SK-N-DZ (cell line): Measurements from ENCODE around the gene EID3.
"Not testable (repeated sequence)": the region's sequence is repeated elsewhere in the genome, so short reads cannot be mapped to it uniquely, and the experiment has no call there.

Experiments
- DNase-seq: peaks from one replicate; pipeline ENCODE4 v3.0.0-alpha.2; 2015; ENCODE audit warnings: low spot score

Gene EID3

GRCh38 chr12:104312202-104312601 is 8.7 kb downstream of the EID3 start:
- DNase-seq, result no peak

GRCh38 chr12:104312654-104313053 is 9.1 kb downstream of the EID3 start:
- no peak for DNase-seq

GRCh38 chr12:104313568-104314241 is 10.2 kb downstream of the EID3 start:
- no peak for DNase-seq

- no peak for DNase-seq
Observed at GRCh38 chr12:104314242-104314614, 10.7 kb downstream of the EID3 start.

- no peak for DNase-seq
Observed at GRCh38 chr12:104315326-104316224, 12.0 kb downstream of the EID3 start.

- DNase-seq, result no peak
Observed at GRCh38 chr12:104316936-104317335, 13.4 kb downstream of the EID3 start.

- DNase-seq, result no peak
Observed at GRCh38 chr12:104317538-104318210, 14.1 kb downstream of the EID3 start.

GRCh38 chr12:104319028-104319427 is 15.5 kb downstream of the EID3 start:
- DNase-seq, result no peak

- DNase-seq, result no peak
Observed at GRCh38 chr12:104319918-104320626, 16.5 kb downstream of the EID3 start.

GRCh38 chr12:104320627-104321024 is 17.1 kb downstream of the EID3 start:
- no peak for DNase-seq

GRCh38 chr12:104321949-104322348 is 18.4 kb downstream of the EID3 start:
- no peak for DNase-seq

GRCh38 chr12:104322533-104322932 is 19.0 kb downstream of the EID3 start:
- DNase-seq, result not testable (repeated sequence)

GRCh38 chr12:104323899-104324298 is 20.4 kb downstream of the EID3 start:
- DNase-seq, result no peak

GRCh38 chr12:104328278-104328677 is 24.7 kb downstream of the EID3 start:
- DNase-seq, result not testable (repeated sequence)

- DNase-seq, result no peak
Observed at GRCh38 chr12:104328790-104329189, 25.3 kb downstream of the EID3 start.

- DNase-seq, result no peak
Observed at GRCh38 chr12:104329707-104330532, 26.4 kb downstream of the EID3 start.

GRCh38 chr12:104331376-104331775 is 27.8 kb downstream of the EID3 start:
- no peak for DNase-seq

GRCh38 chr12:104332273-104332672 is 28.7 kb downstream of the EID3 start:
- DNase-seq, result not testable (repeated sequence)

- no peak for DNase-seq
Observed at GRCh38 chr12:104333692-104334255, 30.2 kb downstream of the EID3 start.

GRCh38 chr12:104334581-104334980 is 31.0 kb downstream of the EID3 start:
- DNase-seq, result no peak
